Astrocyte of the cerebellum (primary cell): Measurements from ENCODE around the gene EXD2.

Experiments
- DNase-seq: peaks from one replicate; pipeline ENCODE4 v3.0.0-alpha.2; 2011; ENCODE audit warnings: low read depth
- H3K4me3 ChIP-seq: 2 replicates; pipeline ENCODE4 v1.5.1; 2011; ENCODE audit warnings: mild to moderate bottlenecking, low read depth, low read length, moderate library complexity
- in situ Hi-C: cut with HindIII; loops from 2 replicates; pipeline ENCODE4 v1.10.0; 2017; ENCODE audit warnings: low sequenced_read_pairs
- TF ChIP-seq, protein P1 (sequence below): IDR thresholded peaks from 2 replicates; pipeline ENCODE4 v1.5.1; 2012; ENCODE audit warnings: low read length, low read depth, moderate library complexity, mild to moderate bottlenecking; ENCODE audit errors: missing control alignments

EXD2 gene

GRCh38 chr14:69241577-69241976, 50.3 kb downstream of the EXD2 start:
- H3K4me3 ChIP-seq: no peak overlapping the region
- DNase-seq: no peak
- in situ Hi-C loops: no loop called here
- TF ChIP-seq, protein P1, sequence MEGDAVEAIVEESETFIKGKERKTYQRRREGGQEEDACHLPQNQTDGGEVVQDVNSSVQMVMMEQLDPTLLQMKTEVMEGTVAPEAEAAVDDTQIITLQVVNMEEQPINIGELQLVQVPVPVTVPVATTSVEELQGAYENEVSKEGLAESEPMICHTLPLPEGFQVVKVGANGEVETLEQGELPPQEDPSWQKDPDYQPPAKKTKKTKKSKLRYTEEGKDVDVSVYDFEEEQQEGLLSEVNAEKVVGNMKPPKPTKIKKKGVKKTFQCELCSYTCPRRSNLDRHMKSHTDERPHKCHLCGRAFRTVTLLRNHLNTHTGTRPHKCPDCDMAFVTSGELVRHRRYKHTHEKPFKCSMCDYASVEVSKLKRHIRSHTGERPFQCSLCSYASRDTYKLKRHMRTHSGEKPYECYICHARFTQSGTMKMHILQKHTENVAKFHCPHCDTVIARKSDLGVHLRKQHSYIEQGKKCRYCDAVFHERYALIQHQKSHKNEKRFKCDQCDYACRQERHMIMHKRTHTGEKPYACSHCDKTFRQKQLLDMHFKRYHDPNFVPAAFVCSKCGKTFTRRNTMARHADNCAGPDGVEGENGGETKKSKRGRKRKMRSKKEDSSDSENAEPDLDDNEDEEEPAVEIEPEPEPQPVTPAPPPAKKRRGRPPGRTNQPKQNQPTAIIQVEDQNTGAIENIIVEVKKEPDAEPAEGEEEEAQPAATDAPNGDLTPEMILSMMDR: no peak

GRCh38 chr14:69242311-69243224, 51.3 kb downstream of the EXD2 start:
- DNase-seq: peak; percentile 64
- in situ Hi-C loops: no loop called here
- TF ChIP-seq, protein P1: peak; percentile 58

GRCh38 chr14:69244946-69245345, 53.6 kb downstream of the EXD2 start:
- in situ Hi-C loops: loop anchor here (5.0 kb wide), 1 partner anchor 117 kb away; no protein-coding TSS in a partner anchor
- TF ChIP-seq, protein P1: no peak
- H3K4me3 ChIP-seq: no peak overlapping the region
- DNase-seq: no peak

More at GRCh38 chr14:69242311-69243224, 51.3 kb downstream of the EXD2 start:
- H3K4me3 ChIP-seq: no peak overlapping the region

DNA sequence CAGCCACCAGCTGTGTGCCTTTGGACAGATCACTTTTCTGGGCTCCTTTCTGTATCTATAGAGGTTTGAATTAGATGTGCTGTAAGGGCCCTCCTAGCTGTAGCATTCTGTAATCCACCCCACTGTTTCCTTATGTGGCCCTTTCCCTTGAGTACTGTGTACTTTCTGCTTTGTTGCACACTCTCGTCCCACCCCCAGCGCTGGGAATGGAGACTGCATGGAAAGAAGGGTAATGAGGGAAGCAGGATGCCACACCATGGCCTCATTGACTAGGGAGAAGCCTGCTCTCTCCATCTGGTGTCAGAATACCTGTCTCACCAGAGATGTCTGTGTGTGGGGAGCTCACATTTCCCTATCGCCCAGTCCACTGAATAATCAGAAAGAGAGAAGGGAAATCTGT, 55.0 kb downstream of the EXD2 start:
- H3K4me3 ChIP-seq: no peak overlapping the region
- no peak for DNase-seq
- in situ Hi-C loops: loop anchor here (5.0 kb wide), 1 partner anchor 116 kb away; no protein-coding TSS in a partner anchor
- TF ChIP-seq, protein P1: no peak

GRCh38 chr14:69247676-69248440, 56.6 kb downstream of the EXD2 start:
- no peak overlapping the region for H3K4me3 ChIP-seq
- DNase-seq: peak; percentile 74
- in situ Hi-C loops: loop anchor here (5.0 kb wide), 1 partner anchor 114 kb away; no protein-coding TSS in a partner anchor

DNA sequence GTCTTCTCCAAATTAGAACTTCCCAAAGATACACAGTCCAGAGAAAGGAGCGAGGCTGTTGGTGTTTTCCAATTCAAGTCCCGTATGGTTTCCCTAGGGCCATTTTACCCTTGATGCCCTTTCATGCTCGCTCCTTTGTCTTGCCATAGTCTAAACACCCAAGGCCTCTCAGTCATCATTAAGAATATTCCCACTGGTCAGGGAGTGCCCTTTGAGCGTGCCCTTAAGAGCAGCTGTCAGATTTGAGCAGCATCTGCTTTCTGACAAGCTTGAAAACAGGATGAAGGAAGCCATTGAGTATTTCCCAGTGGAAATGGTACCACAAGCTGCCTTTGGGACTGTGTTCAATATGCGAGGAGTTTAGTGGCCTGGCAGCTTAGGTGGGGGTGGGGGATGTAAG, 58.3 kb downstream of the EXD2 start:
- in situ Hi-C loops: loop anchor here (5.0 kb wide), 1 partner anchor 113 kb away; no protein-coding TSS in a partner anchor

More at GRCh38 chr14:69247676-69248440, 56.6 kb downstream of the EXD2 start:
- TF ChIP-seq, protein P1: peak; percentile 26

More for the DNA sequence above, 58.3 kb downstream of the EXD2 start:
- H3K4me3 ChIP-seq: no peak overlapping the region
- TF ChIP-seq, protein P1: no peak
- DNase-seq: no peak
